WTC11 (cell line): Measurements from ENCODE around the gene DCP1A. TPM values are rescaled to one million over a fixed set of nuclear protein-coding genes. Genes with fewer than 3 reads are reported as not detected.

ENCODE experiments used
- ATF1 ChIP-seq: sonication (generic); formaldehyde crosslinking; IDR thresholded peaks from 2 replicates; pipeline ENCODE4 v1.8.1; 2023; ENCODE audit warnings: mild to moderate bottlenecking, moderate library complexity, missing genetic modification reagents
- GABPB1 ChIP-seq: sonication (generic); formaldehyde crosslinking; IDR thresholded peaks from 2 replicates; pipeline ENCODE4 v1.8.1; 2023; ENCODE audit warnings: mild to moderate bottlenecking, missing genetic modification reagents
- HMGA2 ChIP-seq: fragments of 250-450 bp; sonication (Bioruptor Pico); IDR thresholded peaks from 2 replicates; pipeline ENCODE4 v1.4.0; 2021; ENCODE audit warnings: mild to moderate bottlenecking, moderate library complexity
- MYBL2 ChIP-seq: sonication (generic); formaldehyde crosslinking; IDR thresholded peaks from 2 replicates; pipeline ENCODE4 v1.8.1; 2023; ENCODE audit warnings: mild to moderate bottlenecking, moderate library complexity, missing genetic modification reagents
- NR3C1 ChIP-seq: sonication (generic); formaldehyde crosslinking; conservative IDR thresholded peaks from 2 replicates; pipeline ENCODE4 v1.8.1; 2023; ENCODE audit warnings: low read depth, mild to moderate bottlenecking, missing genetic modification reagents
- RORB ChIP-seq: fragments of 250-450 bp; sonication (Bioruptor Pico); IDR thresholded peaks from 2 replicates; pipeline ENCODE4 v1.9.0; 2021; ENCODE audit warnings: mild to moderate bottlenecking
- ZNF219 ChIP-seq: sonication (generic); formaldehyde crosslinking; IDR thresholded peaks from 2 replicates; pipeline ENCODE4 v1.8.0; 2023; ENCODE audit warnings: missing genetic modification reagents, mild to moderate bottlenecking, borderline replicate concordance
- ZNF232 ChIP-seq: sonication (generic); formaldehyde crosslinking; IDR thresholded peaks from 2 replicates; pipeline ENCODE4 v1.8.0; 2022; ENCODE audit warnings: mild to moderate bottlenecking, missing genetic modification reagents
- ZNF416 ChIP-seq: fragments of 250-450 bp; sonication (Bioruptor Pico); IDR thresholded peaks from 2 replicates; pipeline ENCODE4 v1.9.0; 2021; ENCODE audit warnings: mild to moderate bottlenecking, inconsistent platforms
- total RNA-seq: library from RNA; stranded (reverse); gene quantifications from 3 replicates; pipeline ENCODE4 v1.2.3, GENCODE V29; 2021
- TF ChIP-seq, protein P1 (sequence below): fragments of 250-450 bp; sonication (Bioruptor Pico); IDR thresholded peaks from 2 replicates; pipeline ENCODE4 v1.9.0; 2021; ENCODE audit warnings: mild to moderate bottlenecking, borderline replicate concordance
- TF ChIP-seq, protein P2 (sequence below): fragments of 250-450 bp; sonication (Bioruptor Pico); IDR thresholded peaks from 2 replicates; pipeline ENCODE4 v1.9.0; 2021; ENCODE audit warnings: mild to moderate bottlenecking
- TF ChIP-seq, protein P3 (sequence below): sonication (generic); formaldehyde crosslinking; conservative IDR thresholded peaks from 2 replicates; pipeline ENCODE4 v1.8.1; 2023; ENCODE audit warnings: mild to moderate bottlenecking, low read depth, missing genetic modification reagents, moderate library complexity
- TF ChIP-seq, protein P4 (sequence below): sonication (generic); formaldehyde crosslinking; IDR thresholded peaks from 2 replicates; pipeline ENCODE4 v1.8.0; 2023; ENCODE audit warnings: mild to moderate bottlenecking, missing genetic modification reagents
- TF ChIP-seq, protein P5 (sequence below): sonication (generic); formaldehyde crosslinking; IDR thresholded peaks from 2 replicates; pipeline ENCODE4 v1.8.1; 2023; ENCODE audit warnings: mild to moderate bottlenecking, moderate library complexity, missing genetic modification reagents
- TF ChIP-seq, protein P6 (sequence below): sonication (generic); formaldehyde crosslinking; IDR thresholded peaks from 2 replicates; pipeline ENCODE4 v1.8.0; 2022; ENCODE audit warnings: mild to moderate bottlenecking, missing genetic modification reagents
- TF ChIP-seq, protein P7 (sequence below): fragments of 250-450 bp; sonication (Bioruptor Pico); IDR thresholded peaks from 2 replicates; pipeline ENCODE4 v2.1.2; 2022; ENCODE audit warnings: mild to moderate bottlenecking, moderate library complexity
- TF ChIP-seq, protein P8 (sequence below): sonication (generic); formaldehyde crosslinking; conservative IDR thresholded peaks from 2 replicates; pipeline ENCODE4 v1.8.1; 2022; ENCODE audit warnings: mild to moderate bottlenecking, missing genetic modification reagents
- TF ChIP-seq, protein P9 (sequence below): sonication (generic); formaldehyde crosslinking; IDR thresholded peaks from 2 replicates; pipeline ENCODE4 v1.8.1; 2022; ENCODE audit warnings: mild to moderate bottlenecking, missing genetic modification reagents, moderate library complexity, borderline replicate concordance

Gene DCP1A
- total RNA-seq, 1 experiment from 2014 or later = 19.1 TPM

DNA sequence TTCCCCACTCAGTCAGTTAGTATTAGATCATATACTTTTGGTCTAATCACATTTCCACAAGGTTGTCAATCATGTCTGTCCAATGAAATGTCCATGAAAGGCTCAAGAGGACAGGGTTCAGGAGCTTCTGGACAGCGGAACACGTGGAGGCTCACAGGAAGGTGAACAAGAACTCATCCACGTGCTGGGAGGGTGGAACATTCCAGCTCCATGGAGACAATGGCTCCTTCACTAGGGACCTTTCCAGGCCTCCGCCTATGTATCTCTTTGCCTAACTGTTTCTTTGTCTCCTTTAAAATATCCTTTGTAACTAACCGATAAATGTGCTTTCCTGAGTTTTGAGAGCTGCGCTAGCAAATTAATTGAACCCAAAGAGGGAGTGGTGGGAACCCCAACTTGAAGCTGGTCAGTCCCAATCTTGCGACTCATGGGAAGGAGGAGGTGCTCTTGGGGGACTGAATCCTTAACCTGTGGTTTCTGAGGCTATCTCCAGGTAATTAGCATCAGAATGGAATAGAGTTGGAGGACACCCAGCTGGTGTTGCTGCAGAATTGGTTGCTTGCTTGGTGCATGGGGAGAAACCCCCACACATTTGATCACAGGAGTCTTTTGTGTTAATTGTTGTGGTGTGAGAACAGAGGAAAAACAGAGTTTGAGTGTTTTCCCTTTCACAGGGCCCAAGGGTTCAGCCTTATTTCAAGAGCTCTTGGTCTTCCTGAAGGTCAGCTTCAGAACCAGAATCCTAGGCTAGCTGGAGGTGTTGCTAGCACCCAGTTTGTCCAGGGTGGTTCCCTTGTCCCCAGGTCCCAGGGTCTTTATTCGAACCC lies 88.5 kb downstream of the DCP1A start (continued):
- TF ChIP-seq, protein P1, sequence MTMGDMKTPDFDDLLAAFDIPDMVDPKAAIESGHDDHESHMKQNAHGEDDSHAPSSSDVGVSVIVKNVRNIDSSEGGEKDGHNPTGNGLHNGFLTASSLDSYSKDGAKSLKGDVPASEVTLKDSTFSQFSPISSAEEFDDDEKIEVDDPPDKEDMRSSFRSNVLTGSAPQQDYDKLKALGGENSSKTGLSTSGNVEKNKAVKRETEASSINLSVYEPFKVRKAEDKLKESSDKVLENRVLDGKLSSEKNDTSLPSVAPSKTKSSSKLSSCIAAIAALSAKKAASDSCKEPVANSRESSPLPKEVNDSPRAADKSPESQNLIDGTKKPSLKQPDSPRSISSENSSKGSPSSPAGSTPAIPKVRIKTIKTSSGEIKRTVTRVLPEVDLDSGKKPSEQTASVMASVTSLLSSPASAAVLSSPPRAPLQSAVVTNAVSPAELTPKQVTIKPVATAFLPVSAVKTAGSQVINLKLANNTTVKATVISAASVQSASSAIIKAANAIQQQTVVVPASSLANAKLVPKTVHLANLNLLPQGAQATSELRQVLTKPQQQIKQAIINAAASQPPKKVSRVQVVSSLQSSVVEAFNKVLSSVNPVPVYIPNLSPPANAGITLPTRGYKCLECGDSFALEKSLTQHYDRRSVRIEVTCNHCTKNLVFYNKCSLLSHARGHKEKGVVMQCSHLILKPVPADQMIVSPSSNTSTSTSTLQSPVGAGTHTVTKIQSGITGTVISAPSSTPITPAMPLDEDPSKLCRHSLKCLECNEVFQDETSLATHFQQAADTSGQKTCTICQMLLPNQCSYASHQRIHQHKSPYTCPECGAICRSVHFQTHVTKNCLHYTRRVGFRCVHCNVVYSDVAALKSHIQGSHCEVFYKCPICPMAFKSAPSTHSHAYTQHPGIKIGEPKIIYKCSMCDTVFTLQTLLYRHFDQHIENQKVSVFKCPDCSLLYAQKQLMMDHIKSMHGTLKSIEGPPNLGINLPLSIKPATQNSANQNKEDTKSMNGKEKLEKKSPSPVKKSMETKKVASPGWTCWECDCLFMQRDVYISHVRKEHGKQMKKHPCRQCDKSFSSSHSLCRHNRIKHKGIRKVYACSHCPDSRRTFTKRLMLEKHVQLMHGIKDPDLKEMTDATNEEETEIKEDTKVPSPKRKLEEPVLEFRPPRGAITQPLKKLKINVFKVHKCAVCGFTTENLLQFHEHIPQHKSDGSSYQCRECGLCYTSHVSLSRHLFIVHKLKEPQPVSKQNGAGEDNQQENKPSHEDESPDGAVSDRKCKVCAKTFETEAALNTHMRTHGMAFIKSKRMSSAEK (CRISPR knock-in tag) = 0 out of 2 replicates have a peak, but pooled peaks have one; percentile 75
- TF ChIP-seq, protein P2, sequence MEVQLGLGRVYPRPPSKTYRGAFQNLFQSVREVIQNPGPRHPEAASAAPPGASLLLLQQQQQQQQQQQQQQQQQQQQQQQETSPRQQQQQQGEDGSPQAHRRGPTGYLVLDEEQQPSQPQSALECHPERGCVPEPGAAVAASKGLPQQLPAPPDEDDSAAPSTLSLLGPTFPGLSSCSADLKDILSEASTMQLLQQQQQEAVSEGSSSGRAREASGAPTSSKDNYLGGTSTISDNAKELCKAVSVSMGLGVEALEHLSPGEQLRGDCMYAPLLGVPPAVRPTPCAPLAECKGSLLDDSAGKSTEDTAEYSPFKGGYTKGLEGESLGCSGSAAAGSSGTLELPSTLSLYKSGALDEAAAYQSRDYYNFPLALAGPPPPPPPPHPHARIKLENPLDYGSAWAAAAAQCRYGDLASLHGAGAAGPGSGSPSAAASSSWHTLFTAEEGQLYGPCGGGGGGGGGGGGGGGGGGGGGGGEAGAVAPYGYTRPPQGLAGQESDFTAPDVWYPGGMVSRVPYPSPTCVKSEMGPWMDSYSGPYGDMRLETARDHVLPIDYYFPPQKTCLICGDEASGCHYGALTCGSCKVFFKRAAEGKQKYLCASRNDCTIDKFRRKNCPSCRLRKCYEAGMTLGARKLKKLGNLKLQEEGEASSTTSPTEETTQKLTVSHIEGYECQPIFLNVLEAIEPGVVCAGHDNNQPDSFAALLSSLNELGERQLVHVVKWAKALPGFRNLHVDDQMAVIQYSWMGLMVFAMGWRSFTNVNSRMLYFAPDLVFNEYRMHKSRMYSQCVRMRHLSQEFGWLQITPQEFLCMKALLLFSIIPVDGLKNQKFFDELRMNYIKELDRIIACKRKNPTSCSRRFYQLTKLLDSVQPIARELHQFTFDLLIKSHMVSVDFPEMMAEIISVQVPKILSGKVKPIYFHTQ (CRISPR knock-in tag) = no peak
- TF ChIP-seq, protein P3, sequence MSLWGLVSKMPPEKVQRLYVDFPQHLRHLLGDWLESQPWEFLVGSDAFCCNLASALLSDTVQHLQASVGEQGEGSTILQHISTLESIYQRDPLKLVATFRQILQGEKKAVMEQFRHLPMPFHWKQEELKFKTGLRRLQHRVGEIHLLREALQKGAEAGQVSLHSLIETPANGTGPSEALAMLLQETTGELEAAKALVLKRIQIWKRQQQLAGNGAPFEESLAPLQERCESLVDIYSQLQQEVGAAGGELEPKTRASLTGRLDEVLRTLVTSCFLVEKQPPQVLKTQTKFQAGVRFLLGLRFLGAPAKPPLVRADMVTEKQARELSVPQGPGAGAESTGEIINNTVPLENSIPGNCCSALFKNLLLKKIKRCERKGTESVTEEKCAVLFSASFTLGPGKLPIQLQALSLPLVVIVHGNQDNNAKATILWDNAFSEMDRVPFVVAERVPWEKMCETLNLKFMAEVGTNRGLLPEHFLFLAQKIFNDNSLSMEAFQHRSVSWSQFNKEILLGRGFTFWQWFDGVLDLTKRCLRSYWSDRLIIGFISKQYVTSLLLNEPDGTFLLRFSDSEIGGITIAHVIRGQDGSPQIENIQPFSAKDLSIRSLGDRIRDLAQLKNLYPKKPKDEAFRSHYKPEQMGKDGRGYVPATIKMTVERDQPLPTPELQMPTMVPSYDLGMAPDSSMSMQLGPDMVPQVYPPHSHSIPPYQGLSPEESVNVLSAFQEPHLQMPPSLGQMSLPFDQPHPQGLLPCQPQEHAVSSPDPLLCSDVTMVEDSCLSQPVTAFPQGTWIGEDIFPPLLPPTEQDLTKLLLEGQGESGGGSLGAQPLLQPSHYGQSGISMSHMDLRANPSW (CRISPR knock-in tag) = no peak
- TF ChIP-seq ATF1 (CRISPR knock-in tag) (no peak), ZNF232 (no peak), ZNF416 (no peak), RORB (CRISPR knock-in tag) (no peak), NR3C1 (CRISPR knock-in tag) (no peak), MYBL2 (no peak), GABPB1 (no peak), ZNF219 (CRISPR knock-in tag) (no peak), HMGA2 (CRISPR knock-in tag) (no peak)
- TF ChIP-seq, protein P4, sequence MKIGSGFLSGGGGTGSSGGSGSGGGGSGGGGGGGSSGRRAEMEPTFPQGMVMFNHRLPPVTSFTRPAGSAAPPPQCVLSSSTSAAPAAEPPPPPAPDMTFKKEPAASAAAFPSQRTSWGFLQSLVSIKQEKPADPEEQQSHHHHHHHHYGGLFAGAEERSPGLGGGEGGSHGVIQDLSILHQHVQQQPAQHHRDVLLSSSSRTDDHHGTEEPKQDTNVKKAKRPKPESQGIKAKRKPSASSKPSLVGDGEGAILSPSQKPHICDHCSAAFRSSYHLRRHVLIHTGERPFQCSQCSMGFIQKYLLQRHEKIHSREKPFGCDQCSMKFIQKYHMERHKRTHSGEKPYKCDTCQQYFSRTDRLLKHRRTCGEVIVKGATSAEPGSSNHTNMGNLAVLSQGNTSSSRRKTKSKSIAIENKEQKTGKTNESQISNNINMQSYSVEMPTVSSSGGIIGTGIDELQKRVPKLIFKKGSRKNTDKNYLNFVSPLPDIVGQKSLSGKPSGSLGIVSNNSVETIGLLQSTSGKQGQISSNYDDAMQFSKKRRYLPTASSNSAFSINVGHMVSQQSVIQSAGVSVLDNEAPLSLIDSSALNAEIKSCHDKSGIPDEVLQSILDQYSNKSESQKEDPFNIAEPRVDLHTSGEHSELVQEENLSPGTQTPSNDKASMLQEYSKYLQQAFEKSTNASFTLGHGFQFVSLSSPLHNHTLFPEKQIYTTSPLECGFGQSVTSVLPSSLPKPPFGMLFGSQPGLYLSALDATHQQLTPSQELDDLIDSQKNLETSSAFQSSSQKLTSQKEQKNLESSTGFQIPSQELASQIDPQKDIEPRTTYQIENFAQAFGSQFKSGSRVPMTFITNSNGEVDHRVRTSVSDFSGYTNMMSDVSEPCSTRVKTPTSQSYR (CRISPR knock-in tag) = no peak
- TF ChIP-seq, protein P5, sequence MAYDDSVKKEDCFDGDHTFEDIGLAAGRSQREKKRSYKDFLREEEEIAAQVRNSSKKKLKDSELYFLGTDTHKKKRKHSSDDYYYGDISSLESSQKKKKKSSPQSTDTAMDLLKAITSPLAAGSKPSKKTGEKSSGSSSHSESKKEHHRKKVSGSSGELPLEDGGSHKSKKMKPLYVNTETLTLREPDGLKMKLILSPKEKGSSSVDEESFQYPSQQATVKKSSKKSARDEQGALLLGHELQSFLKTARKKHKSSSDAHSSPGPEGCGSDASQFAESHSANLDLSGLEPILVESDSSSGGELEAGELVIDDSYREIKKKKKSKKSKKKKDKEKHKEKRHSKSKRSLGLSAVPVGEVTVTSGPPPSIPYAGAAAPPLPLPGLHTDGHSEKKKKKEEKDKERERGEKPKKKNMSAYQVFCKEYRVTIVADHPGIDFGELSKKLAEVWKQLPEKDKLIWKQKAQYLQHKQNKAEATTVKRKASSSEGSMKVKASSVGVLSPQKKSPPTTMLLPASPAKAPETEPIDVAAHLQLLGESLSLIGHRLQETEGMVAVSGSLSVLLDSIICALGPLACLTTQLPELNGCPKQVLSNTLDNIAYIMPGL = no peak
- TF ChIP-seq, protein P6, sequence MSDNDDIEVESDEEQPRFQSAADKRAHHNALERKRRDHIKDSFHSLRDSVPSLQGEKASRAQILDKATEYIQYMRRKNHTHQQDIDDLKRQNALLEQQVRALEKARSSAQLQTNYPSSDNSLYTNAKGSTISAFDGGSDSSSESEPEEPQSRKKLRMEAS (CRISPR knock-in tag) = peak; percentile 37; the same call in 1 of the 2 replicates
- TF ChIP-seq, protein P7, sequence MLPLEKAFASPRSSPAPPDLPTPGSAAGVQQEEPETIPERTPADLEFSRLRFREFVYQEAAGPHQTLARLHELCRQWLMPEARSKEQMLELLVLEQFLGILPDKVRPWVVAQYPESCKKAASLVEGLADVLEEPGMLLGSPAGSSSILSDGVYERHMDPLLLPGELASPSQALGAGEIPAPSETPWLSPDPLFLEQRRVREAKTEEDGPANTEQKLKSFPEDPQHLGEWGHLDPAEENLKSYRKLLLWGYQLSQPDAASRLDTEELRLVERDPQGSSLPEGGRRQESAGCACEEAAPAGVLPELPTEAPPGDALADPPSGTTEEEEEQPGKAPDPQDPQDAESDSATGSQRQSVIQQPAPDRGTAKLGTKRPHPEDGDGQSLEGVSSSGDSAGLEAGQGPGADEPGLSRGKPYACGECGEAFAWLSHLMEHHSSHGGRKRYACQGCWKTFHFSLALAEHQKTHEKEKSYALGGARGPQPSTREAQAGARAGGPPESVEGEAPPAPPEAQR (CRISPR knock-in tag) = no peak
- TF ChIP-seq, protein P8, sequence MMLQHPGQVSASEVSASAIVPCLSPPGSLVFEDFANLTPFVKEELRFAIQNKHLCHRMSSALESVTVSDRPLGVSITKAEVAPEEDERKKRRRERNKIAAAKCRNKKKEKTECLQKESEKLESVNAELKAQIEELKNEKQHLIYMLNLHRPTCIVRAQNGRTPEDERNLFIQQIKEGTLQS (CRISPR knock-in tag) = no peak
- TF ChIP-seq, protein P9, sequence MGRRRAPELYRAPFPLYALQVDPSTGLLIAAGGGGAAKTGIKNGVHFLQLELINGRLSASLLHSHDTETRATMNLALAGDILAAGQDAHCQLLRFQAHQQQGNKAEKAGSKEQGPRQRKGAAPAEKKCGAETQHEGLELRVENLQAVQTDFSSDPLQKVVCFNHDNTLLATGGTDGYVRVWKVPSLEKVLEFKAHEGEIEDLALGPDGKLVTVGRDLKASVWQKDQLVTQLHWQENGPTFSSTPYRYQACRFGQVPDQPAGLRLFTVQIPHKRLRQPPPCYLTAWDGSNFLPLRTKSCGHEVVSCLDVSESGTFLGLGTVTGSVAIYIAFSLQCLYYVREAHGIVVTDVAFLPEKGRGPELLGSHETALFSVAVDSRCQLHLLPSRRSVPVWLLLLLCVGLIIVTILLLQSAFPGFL (CRISPR knock-in tag) = no peak
